NCI-H1092 (cell line): ENCODE data around the gene POLH.
"Not testable (repeated sequence)": the region's sequence is repeated elsewhere in the genome, so short reads cannot be mapped to it uniquely, and the experiment has no call there.

Experiments used
- DNase-seq: peaks from one replicate; lab custom pipeline; 2025; lab: John Stamatoyannopoulos, UW

Gene POLH

DNA sequence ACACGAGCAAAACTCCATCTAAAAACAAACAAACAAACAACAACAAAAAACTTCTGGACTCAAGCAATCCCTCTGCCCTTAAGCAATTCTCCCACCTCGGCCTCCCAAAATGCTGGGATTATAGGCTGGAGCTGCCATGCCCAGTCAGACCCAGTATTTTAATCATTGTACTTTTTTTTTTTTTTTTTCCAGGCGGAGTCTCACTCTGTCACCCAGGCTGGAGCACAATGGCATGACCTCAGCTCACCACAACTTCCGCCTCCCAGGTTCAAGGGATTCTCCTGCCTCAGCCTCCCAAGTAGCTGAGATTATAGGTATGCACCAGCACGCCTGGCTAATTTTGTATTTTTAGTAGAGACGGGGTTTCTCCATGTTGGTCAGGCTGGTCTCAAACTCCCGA, 57.0 kb downstream of the POLH start:
- not testable (repeated sequence) for DNase-seq

GRCh38 chr6:43634702-43635303, 58.8 kb downstream of the POLH start:
- no peak for DNase-seq

DNA sequence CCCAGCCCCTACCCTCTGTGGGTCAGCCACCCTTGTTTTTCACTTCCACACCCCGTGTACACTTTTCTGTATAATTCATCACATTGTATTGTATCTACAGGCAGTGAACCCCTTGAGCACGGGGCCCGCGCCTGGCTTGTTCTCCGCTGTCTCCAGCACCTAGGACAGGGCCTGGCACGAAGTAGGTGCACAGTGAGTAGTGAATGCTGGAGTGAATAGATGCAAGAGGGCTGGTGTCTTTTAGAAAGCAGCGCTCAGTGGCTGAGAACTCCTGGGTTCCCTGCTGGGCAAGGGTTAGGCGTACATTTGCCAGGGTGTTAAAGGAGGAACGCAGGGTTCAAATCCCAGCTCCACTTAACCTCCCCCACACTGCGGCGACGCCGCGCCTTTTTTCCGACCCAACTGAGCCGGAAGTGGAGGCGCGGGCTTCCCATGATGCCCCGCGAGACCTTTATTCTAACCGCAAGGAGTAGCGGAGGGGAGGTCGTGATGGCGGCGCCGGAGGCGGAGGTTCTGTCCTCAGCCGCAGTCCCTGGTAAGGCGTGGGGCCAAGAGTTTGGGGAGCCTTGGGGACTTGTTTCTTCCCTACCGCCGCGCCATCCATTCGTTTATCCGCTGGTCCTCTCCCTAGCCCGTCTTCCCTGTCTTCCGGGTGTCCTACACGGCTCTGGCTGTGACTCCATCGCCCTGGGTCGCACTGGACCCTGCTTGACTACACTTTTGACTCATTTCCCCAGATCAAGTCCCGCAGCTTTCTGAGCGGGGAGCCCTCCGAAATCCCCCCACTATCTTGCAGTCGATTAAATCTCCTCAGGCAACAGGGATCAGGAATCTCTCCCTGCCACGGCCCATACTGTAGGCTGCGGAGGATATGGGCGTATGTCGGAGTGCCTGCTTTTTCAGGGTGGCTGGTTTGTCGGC, 59.7 kb downstream of the POLH start, which contains the start of gene MAD2L1BP:
MAD2L1BP (plus strand) TSS at position 454 of the 921 bp plus-strand sequence; CDS start at position 490, 36 bp downstream.
- DNase-seq, result peak; percentile 87

GRCh38 chr6:43636308-43636659, 60.3 kb downstream of the POLH start:
- DNase-seq, result no peak

DNA sequence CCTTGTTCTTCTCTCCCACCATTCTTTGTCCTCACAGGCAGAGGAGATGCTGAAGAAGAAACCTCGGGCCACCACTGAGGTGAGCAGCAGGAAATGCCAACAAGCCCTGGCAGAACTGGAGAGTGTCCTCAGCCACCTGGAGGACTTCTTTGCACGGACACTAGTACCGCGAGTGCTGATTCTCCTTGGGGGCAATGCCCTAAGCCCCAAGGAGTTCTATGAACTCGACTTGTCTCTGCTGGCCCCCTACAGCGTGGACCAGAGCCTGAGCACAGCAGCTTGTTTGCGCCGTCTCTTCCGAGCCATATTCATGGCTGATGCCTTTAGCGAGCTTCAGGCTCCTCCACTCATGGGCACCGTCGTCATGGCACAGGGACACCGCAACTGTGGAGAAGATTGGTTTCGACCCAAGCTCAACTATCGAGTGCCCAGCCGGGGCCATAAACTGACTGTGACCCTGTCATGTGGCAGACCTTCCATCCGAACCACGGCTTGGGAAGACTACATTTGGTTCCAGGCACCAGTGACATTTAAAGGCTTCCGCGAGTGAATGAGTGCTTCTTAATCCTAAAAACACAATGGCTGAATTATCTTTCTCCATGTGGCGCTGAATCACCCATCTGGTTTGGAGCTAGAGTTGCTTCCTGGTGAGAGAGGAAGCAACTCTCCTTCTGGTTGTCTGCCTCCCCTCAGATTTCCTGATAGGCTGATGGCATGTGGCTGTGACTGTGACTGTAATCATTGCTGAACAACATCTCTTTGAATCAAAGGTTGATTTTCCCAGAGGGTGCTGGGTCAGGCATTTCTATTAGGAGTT, 64.2 kb downstream of the POLH start:
- no peak for DNase-seq

GRCh38 chr6:43644940-43645612, 69.1 kb downstream of the POLH start, which contains the start of gene RSPH9:
Gene RSPH9 (plus strand): TSS chr6:43645036. CDS start chr6:43645099, 63 bp downstream.
- DNase-seq, result no peak

- no peak for DNase-seq
Observed at GRCh38 chr6:43645613-43645964, 69.6 kb downstream of the POLH start.

GRCh38 chr6:43647613-43648012, 71.6 kb downstream of the POLH start:
- no peak for DNase-seq

- no peak for DNase-seq
Observed at GRCh38 chr6:43648248-43648647, 72.3 kb downstream of the POLH start.

DNA sequence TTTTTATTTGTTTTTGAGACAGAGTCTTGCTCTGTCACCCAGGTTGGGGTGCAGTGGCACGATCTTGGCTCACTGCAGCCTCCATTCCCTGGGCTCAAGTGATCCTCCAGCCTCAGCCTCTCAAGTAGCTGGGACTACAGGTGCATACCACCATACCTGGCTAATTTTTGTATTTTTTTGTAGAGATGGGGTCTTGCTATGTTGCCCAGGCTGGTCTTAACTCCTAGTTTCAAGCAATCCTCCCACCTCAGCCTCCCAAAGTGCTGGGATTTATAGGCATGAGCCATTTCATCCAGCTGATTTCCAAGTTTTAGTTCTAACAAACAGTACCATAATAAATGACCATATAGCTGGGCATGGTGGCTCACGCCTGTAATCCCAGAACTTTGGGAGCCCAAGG, 76.8 kb downstream of the POLH start:
- DNase-seq, result not testable (repeated sequence)

- DNase-seq, result no peak
Observed at GRCh38 chr6:43657221-43657802, 81.3 kb downstream of the POLH start.

DNA sequence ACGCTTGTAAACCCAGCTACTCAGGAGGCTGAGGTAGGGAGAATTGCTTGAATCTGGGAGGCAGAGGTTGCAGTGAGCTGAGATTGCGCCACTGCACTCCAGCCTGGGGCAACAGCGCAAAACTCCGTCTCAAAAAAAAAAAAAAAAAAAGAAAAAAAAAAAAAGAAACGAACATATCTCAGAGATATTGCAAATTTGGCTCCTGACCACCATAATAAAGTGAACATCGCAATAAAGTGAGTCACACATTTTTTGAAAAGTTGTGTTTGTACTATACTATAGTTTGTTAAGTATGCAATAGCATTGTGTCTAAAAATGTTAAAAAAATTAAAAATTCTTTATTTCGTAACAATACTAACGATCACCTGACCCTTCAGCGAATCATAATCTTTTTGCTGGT, 82.2 kb downstream of the POLH start:
- DNase-seq, result no peak

GRCh38 chr6:43662948-43663347, 87.0 kb downstream of the POLH start:
- DNase-seq, result not testable (repeated sequence)
